Heart right ventricle (tissue), 16 donors: Measurements from ENCODE around the gene OR13J1. TPM values are rescaled to one million over a fixed set of nuclear protein-coding genes. Genes with fewer than 3 reads are reported as not detected.

ENCODE experiments used
- ATAC-seq, 8 donors: fragments of 200-7000 bp; cut with Tn5 transposase; one replicate each; pipeline ENCODE4 v1.9.1; 2020; ENCODE audit warnings: mild to moderate bottlenecking in 8 of 8, moderate library complexity in 8 of 8, moderate number of reproducible peaks in 1 of 8
- DNase-seq, 2 donors: peaks; one replicate each; pipeline ENCODE4 v3.0.0-alpha.2; 2020
- H3K27ac ChIP-seq, 10 donors: fragments of 200-600 bp; sonication (generic) in 2 of 10; one replicate each; pipeline versions ENCODE4 v1.5.0 to v1.8.0; 2020 to 2022; ENCODE audit warnings: mild to moderate bottlenecking in 3 of 10
- H3K27me3 ChIP-seq, 7 donors: fragments of 200-600 bp; one replicate each; pipeline ENCODE4 v1.8.0; 2021 to 2022; ENCODE audit warnings: mild to moderate bottlenecking in 2 of 7
- H3K36me3 ChIP-seq, 9 donors: fragments of 200-600 bp; sonication (generic) in 1 of 9; one replicate each; pipeline versions ENCODE4 v1.5.0 to v1.8.0; 2020 to 2022; ENCODE audit warnings: mild to moderate bottlenecking in 2 of 9
- H3K4me1 ChIP-seq, 9 donors: fragments of 200-600 bp; sonication (generic) in 1 of 9; one replicate each; pipeline versions ENCODE4 v1.5.0 to v1.8.0; 2020 to 2022; ENCODE audit warnings: mild to moderate bottlenecking in 4 of 9
- H3K4me3 ChIP-seq, 10 donors: fragments of 200-600 bp; sonication (generic) in 2 of 10; one replicate each; pipeline versions ENCODE4 v1.5.0 to v1.8.0; 2020 to 2022; ENCODE audit warnings: mild to moderate bottlenecking in 7 of 10, moderate library complexity in 2 of 10
- H3K9me3 ChIP-seq, 11 donors: fragments of 200-600 bp in 10 of 11; sonication (generic) in 2 of 11; one replicate each; pipeline versions ENCODE4 v1.5.0 to v1.8.0; 2013 to 2022; ENCODE audit warnings: mild to moderate bottlenecking in 2 of 11, control low read depth in 1 of 11, moderate library complexity in 1 of 11
- CTCF ChIP-seq, 9 donors: fragments of 200-600 bp; sonication (generic) in 2 of 9; IDR thresholded peaks; one replicate each; pipeline versions ENCODE4 v1.5.0 to v1.8.0; 2021 to 2022; ENCODE audit warnings: antibody characterized with exemption in 9 of 9, mild to moderate bottlenecking in 5 of 9, moderate library complexity in 1 of 9
- WGBS, 2 donors: extraction: QIAGEN DNeasy Blood & Tissue Kit; methylation state at CpG; one replicate each; pipeline ENCODE4 v1.1.7; 2013; ENCODE audit warnings: inconsistent platforms in 1 of 2; 5-methylcytosine and 5-hydroxymethylcytosine counted together
- intact Hi-C, 10 donors: fragments of 100-400 bp; cut with DNase I; formaldehyde crosslinking; loops; one replicate each; pipeline versions ENCODE4 v1.11.1 to v1.14.2; 2022
- polyA plus RNA-seq, 2 donors: library from polyadenylated mRNA; stranded (reverse); fragments of 200-250 nt; gene quantifications; one replicate each; pipeline ENCODE4 v1.2.3, GENCODE V29; 2013
- total RNA-seq, 10 donors: library from RNA; stranded (reverse); fragmentation: NEBNext Ultra II Directional in 3 of 10; extraction: Animal tissue kit (Norgen Biotek cat#: 25700) in 3 of 10; gene quantifications; one replicate each; pipeline versions ENCODE4 v1.2.1 to v1.2.4, GENCODE V29; 2021 to 2023
- donor health status: Arrhythmogenic right ventricular cardiomyopathy.
- donor health status: ischemic (EF 13 %, LVEDD 7.1; RV severe dilation, severe dysfunction).
- donor health status: healthy with polysubstance abuse.
- donor health status: DM: no; HTN: yes; CAD: no.
- donor health status: DM: no; HTN: no; CAD: no.
- donor health status: ischemic (EF 25% LVEDD 6.9; RV normal size, moderate dysfunction).
- donor health status: ischemic (EF 25% LVEDD 5.7; RV mildly dilated, moderate dysfunction).
- donor health status: healthy.
- donor health status: DM: yes; HTN: yes; CAD: no.
- donor health status: Ischemic cardiomyopathy.
- donor health status: ischemic (EF 35%, LVEDD 5.7; RV mildly dilated, moderate dysfunction).
- donor health status: nonischemic (EF 11% LVEDD 7.7; RV severe dilation, severe dysfunction).
- donor health status: DM: yes; HTN: yes; CAD: no.
- donor health status: PGD.
- donor health status: ischemic (EF 29% LVEDD 5.4; RV normal size, mild dysfunction).
- donor health status: nonischemic (EF 23%, LVEDD 6.1; RV moderate dilation, normal function).

Gene OR13J1
- total and polyA plus RNA-seq, 12 donors, result not detected

GRCh38 chr9:35861161-35861897, 8.9 kb downstream of the OR13J1 start:
- no peak for ATAC-seq

GRCh38 chr9:35859990-35860339, 10.2 kb downstream of the OR13J1 start:
- no peak for ATAC-seq
- DNase-seq, result no peak
- no peak overlapping the region for H3K4me3 ChIP-seq

More at GRCh38 chr9:35861161-35861897, 8.9 kb downstream of the OR13J1 start:
- H3K4me1 ChIP-seq, result peaks cover 0 to 30% (median 0%) of the 10 kb centered on the region in 9 donors
- peaks cover 0 to 66% (median 5%) of the 10 kb centered on the region in 7 donors for H3K27me3 ChIP-seq
- no peak for TF ChIP-seq CTCF (IDR thresholded peaks at IDR 0.05)
- DNase-seq, result no peak
- no peaks in the 10 kb centered on the region for H3K36me3 ChIP-seq
- 67 to 70% methylated on average over 12 of the region's 12 CpGs for WGBS, 2 donors
- no peaks in the 10 kb centered on the region for H3K9me3 ChIP-seq
- no peak overlapping the region for H3K4me3 ChIP-seq
- no peak overlapping the region for H3K27ac ChIP-seq
- intact Hi-C loops, result no loop called here

GRCh38 chr9:35859310-35859989, 10.8 kb downstream of the OR13J1 start:
- ATAC-seq (peak in 5 of 8 donors; percentile 40 to 54 (median 43)), DNase-seq (no peak)
- WGBS, 2 donors, result 58 to 61% methylated on average over 16 of the region's 16 CpGs
- peak in 1 of 9 donors; percentile 10 for TF ChIP-seq CTCF (IDR thresholded peaks at IDR 0.05)
- H3K4me3 ChIP-seq, result no peak overlapping the region
- H3K36me3 ChIP-seq, result no peaks in the 10 kb centered on the region
- peaks cover 0 to 78% (median 5%) of the 10 kb centered on the region in 7 donors for H3K27me3 ChIP-seq
- no peaks in the 10 kb centered on the region for H3K9me3 ChIP-seq
- peaks cover 0 to 24% (median 0%) of the 10 kb centered on the region in 9 donors for H3K4me1 ChIP-seq
- intact Hi-C loops, result no loop called here
- no peak overlapping the region for H3K27ac ChIP-seq

More at GRCh38 chr9:35859990-35860339, 10.2 kb downstream of the OR13J1 start:
- 47 to 60% methylated on average over 3 of the region's 3 CpGs for WGBS, 2 donors
- Histone ChIP-seq H3K27me3 (peaks cover 0 to 80% (median 5%) of the 10 kb centered on the region in 7 donors), H3K27ac (no peak overlapping the region), H3K36me3 (no peaks in the 10 kb centered on the region), H3K9me3 (no peaks in the 10 kb centered on the region), H3K4me1 (peaks cover 0 to 24% (median 0%) of the 10 kb centered on the region in 9 donors)
- intact Hi-C loops, result no loop called here
- no peak for TF ChIP-seq CTCF (IDR thresholded peaks at IDR 0.05)

GRCh38 chr9:35858458-35858857, 11.7 kb downstream of the OR13J1 start:
- ATAC-seq (peak in 3 of 8 donors; percentile 18 to 25 (median 22)), DNase-seq (no peak)
- Histone ChIP-seq H3K9me3 (no peaks in the 10 kb centered on the region), H3K36me3 (peaks cover 0 to 8% (median 0%) of the 10 kb centered on the region in 9 donors), H3K4me1 (peaks cover 0 to 19% (median 0%) of the 10 kb centered on the region in 9 donors), H3K27me3 (peaks cover 0 to 79% (median 5%) of the 10 kb centered on the region in 7 donors), H3K4me3 (no peak overlapping the region), H3K27ac (no peak overlapping the region)
- WGBS, 2 donors, result 71 to 78% methylated on average over 5 of the region's 5 CpGs
- intact Hi-C loops, result no loop called here
- no peak for TF ChIP-seq CTCF (IDR thresholded peaks at IDR 0.05)
